Epithelial cell of proximal tubule (primary cell): Measurements from ENCODE around the gene MCF2L2. TPM values are rescaled to one million over a fixed set of nuclear protein-coding genes. Genes with fewer than 3 reads are reported as not detected.
"Not testable (repeated sequence)": the region's sequence is repeated elsewhere in the genome, so short reads cannot be mapped to it uniquely, and the experiment has no call there.

Source experiments
- DNase-seq: peaks from one replicate; pipeline ENCODE4 v3.0.0-alpha.2; 2011; ENCODE audit warnings: low read depth
- H3K4me3 ChIP-seq: 2 replicates; pipeline ENCODE4 v1.5.1; 2011; ENCODE audit warnings: low read depth, mild to moderate bottlenecking, low read length
- total RNA-seq: library from RNA; depleted of rRNA; stranded (reverse); fragments of >200 nt; gene quantifications from 2 replicates; pipeline ENCODE4 v1.2.3, GENCODE V29; 2015
- TF ChIP-seq, protein P1 (sequence below): conservative IDR thresholded peaks from 2 replicates; pipeline ENCODE4 v1.5.1; 2012; ENCODE audit warnings: low read depth, mild to moderate bottlenecking, low read length

MCF2L2 gene
- total RNA-seq, 1 donor from 2014 or later, result 0.58 TPM

DNA sequence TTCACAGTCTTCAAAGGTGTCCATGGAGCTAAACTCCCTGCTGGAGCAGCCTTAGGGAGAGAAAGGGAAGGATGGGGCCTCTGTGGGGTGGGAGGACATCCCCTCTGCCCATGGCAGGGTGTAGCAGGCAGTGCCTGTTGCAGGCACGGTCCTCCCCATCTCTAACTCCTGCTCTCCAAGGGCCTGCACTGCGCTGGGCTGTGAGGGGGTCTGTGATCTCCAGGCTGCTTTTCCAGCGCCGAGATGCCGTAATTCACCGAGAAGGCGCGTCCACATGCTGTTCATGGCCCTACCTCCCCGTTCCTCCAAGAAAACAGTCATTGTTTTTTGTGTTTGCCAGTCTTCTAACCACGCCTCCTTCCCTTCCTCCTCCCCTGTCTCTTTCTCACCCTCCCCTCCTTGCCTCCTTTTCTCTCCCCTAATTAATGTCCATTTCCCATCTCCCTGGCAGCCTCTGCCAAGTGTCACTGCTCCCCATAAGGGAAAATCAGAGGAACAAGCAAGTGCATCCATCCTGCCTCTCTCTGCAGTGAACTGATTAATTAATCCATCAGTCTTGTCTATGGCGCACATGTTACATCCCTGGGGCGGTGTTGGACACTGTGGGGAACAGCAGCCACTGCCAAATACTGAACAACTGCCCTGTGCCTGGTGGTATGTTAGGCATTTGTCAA, 248.2 kb downstream of the MCF2L2 start:
- H3K4me3 ChIP-seq, result no peak overlapping the region
- TF ChIP-seq, protein P1, sequence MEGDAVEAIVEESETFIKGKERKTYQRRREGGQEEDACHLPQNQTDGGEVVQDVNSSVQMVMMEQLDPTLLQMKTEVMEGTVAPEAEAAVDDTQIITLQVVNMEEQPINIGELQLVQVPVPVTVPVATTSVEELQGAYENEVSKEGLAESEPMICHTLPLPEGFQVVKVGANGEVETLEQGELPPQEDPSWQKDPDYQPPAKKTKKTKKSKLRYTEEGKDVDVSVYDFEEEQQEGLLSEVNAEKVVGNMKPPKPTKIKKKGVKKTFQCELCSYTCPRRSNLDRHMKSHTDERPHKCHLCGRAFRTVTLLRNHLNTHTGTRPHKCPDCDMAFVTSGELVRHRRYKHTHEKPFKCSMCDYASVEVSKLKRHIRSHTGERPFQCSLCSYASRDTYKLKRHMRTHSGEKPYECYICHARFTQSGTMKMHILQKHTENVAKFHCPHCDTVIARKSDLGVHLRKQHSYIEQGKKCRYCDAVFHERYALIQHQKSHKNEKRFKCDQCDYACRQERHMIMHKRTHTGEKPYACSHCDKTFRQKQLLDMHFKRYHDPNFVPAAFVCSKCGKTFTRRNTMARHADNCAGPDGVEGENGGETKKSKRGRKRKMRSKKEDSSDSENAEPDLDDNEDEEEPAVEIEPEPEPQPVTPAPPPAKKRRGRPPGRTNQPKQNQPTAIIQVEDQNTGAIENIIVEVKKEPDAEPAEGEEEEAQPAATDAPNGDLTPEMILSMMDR, result no peak
- DNase-seq, result no peak

DNA sequence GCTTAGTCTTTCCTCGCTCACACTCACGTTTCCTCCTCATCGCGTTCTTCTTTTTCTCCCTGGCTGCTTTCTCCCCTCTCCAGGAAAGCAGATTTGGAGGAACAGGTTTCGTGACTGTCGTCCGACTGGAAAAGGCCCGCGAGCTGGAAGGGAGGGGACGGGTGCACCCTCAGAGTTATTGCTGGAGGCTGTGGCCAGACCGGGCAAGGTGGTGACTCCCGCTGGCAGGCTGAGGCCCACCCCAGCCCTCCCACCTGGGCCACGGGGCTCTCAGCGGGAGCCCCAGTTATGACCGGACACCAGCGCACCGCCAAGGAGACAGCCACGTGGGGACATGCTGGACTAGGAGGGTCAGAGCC, 248.9 kb downstream of the MCF2L2 start:
- not testable (repeated sequence) for DNase-seq
- H3K4me3 ChIP-seq, result peak overlapping the region; percentile 61

DNA sequence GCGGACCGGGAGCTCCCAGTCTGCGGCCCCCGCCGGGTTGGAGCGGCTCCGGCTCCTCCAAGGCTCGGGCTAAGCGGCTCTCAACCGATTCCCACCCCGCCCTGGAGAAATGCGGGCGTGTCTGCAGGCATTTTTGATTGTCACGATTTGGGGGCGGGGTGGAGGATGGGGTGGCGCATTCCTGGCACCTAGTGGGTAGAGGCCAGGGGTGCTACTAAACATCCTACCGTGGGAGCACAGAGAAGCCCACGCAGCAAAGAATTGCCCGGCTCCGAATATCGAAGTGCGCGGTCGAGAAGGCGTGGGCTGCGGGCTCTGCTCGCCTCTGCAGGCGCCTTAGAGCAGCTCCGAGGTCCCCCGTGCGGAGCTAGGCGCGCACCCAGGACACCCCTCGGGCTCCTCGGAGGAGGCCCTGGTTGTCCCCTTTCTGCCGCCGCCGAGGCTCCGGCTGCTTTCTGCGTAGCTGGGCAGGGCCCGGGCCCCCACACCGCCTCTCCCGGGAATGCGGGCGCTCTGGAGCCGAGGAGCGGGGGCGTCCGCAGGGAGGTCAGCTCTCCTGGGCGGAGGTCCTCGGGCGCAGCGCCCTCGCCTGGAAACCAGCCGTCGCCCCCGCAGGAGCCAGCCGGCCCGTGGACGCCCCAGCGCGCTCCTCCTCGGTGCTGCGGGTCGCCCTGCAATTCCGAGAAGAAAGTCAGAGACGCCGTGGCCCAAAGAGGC, 249.4 kb downstream of the MCF2L2 start:
- no peak for DNase-seq
- TF ChIP-seq, protein P1, result peak; percentile 18
- peak overlapping the region; percentile 61 for H3K4me3 ChIP-seq

DNA sequence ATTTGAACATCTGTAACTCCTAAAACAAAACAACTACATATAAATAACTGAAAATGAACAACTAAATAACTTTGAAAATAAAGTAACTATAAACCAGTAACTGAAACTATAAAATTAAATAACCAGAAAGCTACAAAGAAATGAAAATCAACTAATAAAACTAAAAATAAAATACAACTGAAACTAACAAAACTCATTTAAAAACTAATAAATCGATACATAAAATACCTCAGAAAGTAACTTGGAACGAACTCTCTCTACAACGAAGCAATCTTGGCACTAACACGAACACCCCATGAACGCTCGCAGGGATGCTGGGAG, 249.9 kb downstream of the MCF2L2 start:
- TF ChIP-seq, protein P1, result no peak
- peak overlapping the region; percentile 61 for H3K4me3 ChIP-seq
- DNase-seq, result no peak

DNA sequence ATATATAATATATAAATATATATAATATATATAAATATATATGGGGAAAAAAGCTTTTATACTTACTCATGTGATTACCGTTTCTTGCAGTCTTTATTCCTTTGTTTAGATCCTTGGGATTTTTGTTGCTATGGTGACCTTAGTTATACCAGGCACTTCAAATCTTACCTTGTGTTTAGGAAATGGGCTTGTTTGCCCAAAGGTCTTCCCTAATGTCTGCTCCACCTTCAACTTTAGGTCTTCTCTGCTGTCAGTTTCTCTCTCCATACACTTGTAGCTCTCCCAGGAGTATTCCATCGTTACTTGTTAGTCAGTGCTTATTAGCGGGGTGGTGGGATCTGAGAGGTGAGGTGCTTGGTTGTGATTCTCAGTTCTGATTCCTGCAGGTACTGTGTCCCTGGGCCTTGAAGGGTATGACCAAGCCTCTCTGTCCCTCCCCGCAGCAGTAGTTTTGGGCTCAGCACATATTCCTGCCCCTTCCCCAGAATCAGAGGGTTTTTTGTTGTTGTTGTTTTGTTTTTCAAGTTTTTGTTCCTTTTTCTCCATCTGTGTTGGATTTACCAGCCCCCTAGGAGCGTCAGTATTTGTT, 256.3 kb downstream of the MCF2L2 start:
- DNase-seq, result no peak
- TF ChIP-seq, protein P1, result no peak
- H3K4me3 ChIP-seq, result no peak overlapping the region

DNA sequence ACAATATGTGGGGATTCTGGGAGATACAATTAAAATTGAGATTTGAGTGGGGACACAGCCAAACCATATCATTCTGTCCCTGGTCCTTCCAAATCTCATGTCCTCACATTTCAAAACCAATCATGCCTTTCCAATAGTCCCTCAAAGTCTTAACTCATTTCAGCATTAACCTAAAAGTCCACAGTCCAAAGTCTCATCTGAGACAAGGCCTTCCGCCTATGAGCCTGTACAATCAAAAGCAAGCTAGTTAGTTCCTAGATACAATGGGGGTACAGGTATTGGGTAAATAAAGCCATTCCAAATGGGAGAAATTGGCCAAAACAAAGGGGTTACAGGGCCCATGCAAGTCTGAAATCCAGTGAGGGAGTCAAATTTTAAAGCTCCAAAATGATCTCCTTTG, 260.4 kb downstream of the MCF2L2 start:
- not testable (repeated sequence) for DNase-seq, H3K4me3 ChIP-seq

DNA sequence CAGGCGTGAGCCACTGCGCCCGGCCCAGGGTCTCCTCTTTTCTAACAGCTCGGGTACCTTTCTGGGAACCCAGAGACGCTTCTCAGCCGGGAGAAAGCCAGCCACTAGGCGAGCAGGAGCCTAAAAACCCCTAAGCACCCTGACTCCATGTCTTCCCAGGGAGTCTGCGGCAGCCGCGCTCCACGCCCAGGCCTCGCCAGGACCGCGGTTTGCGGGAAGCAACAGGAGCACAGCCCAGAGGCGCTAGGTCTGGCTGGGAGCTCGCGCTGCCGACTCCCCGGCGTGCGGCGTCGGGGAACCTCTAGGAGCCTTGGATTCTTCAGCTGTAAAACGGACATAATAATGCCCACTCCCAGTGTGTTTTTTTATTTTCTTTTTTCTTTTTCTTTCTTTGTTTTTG, 264.9 kb downstream of the MCF2L2 start:
- no peak for DNase-seq
- TF ChIP-seq, protein P1, result no peak
- no peak overlapping the region for H3K4me3 ChIP-seq

DNA sequence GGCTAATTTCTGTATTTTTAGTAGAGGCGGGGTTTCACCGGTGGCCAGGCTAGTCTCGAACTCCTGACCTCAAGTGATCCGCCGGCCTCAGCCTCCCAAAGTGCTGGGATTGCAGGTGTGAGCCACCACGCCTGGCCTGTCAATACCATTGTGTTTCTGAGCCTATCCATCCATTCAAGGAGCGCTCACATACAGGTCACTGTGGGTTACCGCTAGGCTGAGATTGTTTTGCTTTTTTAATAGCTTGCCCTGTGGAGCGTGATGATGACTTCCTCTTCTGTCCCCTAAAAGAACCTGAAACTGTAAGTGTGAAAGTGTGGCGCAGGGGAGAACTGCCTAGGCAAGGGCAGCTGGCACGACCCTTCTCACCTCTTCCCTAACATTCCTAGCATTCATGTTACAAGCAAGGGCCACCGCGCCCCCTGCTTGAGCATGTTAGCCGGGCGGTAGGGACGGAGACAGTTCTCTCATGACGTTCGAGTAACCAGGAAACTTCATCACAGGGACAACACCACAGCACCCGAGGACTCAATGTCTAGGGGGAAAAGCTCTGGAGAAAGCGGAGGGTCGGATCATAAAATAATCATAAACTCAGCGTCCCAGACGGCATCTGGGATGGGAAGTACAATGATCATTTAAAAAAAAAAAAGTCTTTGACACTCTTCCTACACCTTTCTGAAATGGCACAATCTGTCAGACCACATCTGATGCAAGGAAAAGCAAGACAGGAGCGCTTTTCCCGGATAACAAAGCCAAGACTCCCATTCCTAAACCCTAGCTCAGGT, 266.7 kb downstream of the MCF2L2 start:
- H3K4me3 ChIP-seq, result peak overlapping the region; percentile 63
- DNase-seq, result no peak
- TF ChIP-seq, protein P1, result no peak
